A549 (cell line): ENCODE results near the gene AKAP14. TPM values are rescaled to one million over a fixed set of nuclear protein-coding genes. Genes with fewer than 3 reads are reported as not detected.

ENCODE experiments used
- ATAC-seq, 2 experiments: fragments of 200-7000 bp in 1 of 2; fragments of >200 bp in 1 of 2; cut with Nextera tagmentation in 1 of 2; cut with Tn5 transposase in 1 of 2; 3 replicates each; pipeline versions ENCODE4 v1.8.0 to v1.9.1; 2018 to 2020; ENCODE audit warnings: mild to moderate bottlenecking in 1 of 2, moderate library complexity in 1 of 2
- CTCF ChIA-PET: fragments of 300-600 bp; sonication (Branson Sonifier 250); formaldehyde crosslinking; extraction: SDS; loops from one replicate; lab custom pipeline; 2021; ENCODE audit warnings: antibody characterized with exemption, inconsistent platforms; lab: Yijun Ruan, JAX
- POLR2A ChIA-PET: fragments of 350-600 bp; formaldehyde crosslinking; extraction: SDS; loops from one replicate; lab custom pipeline; 2021; ENCODE audit warnings: antibody characterized with exemption, inconsistent platforms; lab: Yijun Ruan, JAX
- DNase-seq, 2 experiments: peaks; one replicate each; pipeline versions ENCODE4 v3.0.0 to v3.0.0-alpha.2; 2011 to 2016; ENCODE audit warnings: low read depth in 1 of 2, low spot score in 1 of 2
- FAIRE-seq: peaks from 2 replicates; lab custom pipeline; 2011; peaks lifted over from hg19 to GRCh38; lab: Jason Lieb, UNC
- H3K27ac ChIP-seq, 2 experiments: fragments of >200 bp; sonication (Bioruptor Twin); formaldehyde crosslinking; 3 replicates each; pipeline ENCODE4 v1.5.1; 2016 to 2017
- H3K4me1 ChIP-seq: fragments of >200 bp; sonication (Bioruptor Twin); formaldehyde crosslinking; 3 replicates; pipeline ENCODE4 v1.6.1; 2016
- H3K4me2 ChIP-seq: fragments of >200 bp; sonication (Bioruptor Twin); formaldehyde crosslinking; 3 replicates; pipeline ENCODE4 v1.6.1; 2016
- H3K4me3 ChIP-seq: fragments of >200 bp; sonication (Bioruptor Twin); formaldehyde crosslinking; 3 replicates; pipeline ENCODE4 v1.5.1; 2016
- H3K9me3 ChIP-seq: fragments of >200 bp; sonication (Bioruptor Twin); formaldehyde crosslinking; 3 replicates; pipeline ENCODE4 v1.6.1; 2016
- CBX2 ChIP-seq: fragments of 200-600 bp; sonication (generic); IDR thresholded peaks from 2 replicates; pipeline ENCODE4 v1.6.1; 2016; ENCODE audit warnings: low read depth, mild to moderate bottlenecking, borderline replicate concordance
- CEBPB ChIP-seq, 2 experiments: fragments of >200 bp in 1 of 2; sonication (Bioruptor Twin) in 1 of 2; formaldehyde crosslinking in 1 of 2; IDR thresholded peaks; 2 replicates each; pipeline ENCODE4 v1.6.1; 2012 to 2016
- CHD4 ChIP-seq: fragments of 200-600 bp; sonication (generic); IDR thresholded peaks from 2 replicates; pipeline ENCODE4 v1.6.1; 2016; ENCODE audit warnings: antibody characterized with exemption, mild to moderate bottlenecking, borderline replicate concordance
- EHF ChIP-seq: fragments of 250-450 bp; sonication (Bioruptor Pico); IDR thresholded peaks from 2 replicates; pipeline ENCODE4 v1.5.0; 2020; ENCODE audit warnings: mild to moderate bottlenecking
- ESRRA ChIP-seq: fragments of 150-350 bp; IDR thresholded peaks from 2 replicates; pipeline ENCODE4 v1.6.1; 2014; ENCODE audit warnings: mild to moderate bottlenecking, low read length, borderline replicate concordance
- FOSB ChIP-seq: fragments of 250-450 bp; sonication (Bioruptor Pico); IDR thresholded peaks from 2 replicates; pipeline ENCODE4 v1.5.0; 2020; ENCODE audit warnings: mild to moderate bottlenecking, moderate library complexity
- HOXB13 ChIP-seq: fragments of 250-450 bp; sonication (Bioruptor Pico); IDR thresholded peaks from 2 replicates; pipeline ENCODE4 v1.5.0; 2020; ENCODE audit warnings: low read depth, mild to moderate bottlenecking, moderate library complexity
- KDM5A ChIP-seq: fragments of 200-600 bp; sonication (generic); IDR thresholded peaks from 2 replicates; pipeline ENCODE4 v1.6.1; 2016; ENCODE audit warnings: antibody characterized with exemption, mild to moderate bottlenecking
- NPAS2 ChIP-seq: fragments of 250-450 bp; sonication (Bioruptor Pico); IDR thresholded peaks from 2 replicates; pipeline ENCODE4 v1.8.0; 2022; ENCODE audit warnings: mild to moderate bottlenecking, moderate library complexity, borderline replicate concordance
- RARB ChIP-seq: fragments of 250-450 bp; sonication (Bioruptor Pico); IDR thresholded peaks from 2 replicates; pipeline ENCODE4 v1.8.0; 2021; ENCODE audit warnings: mild to moderate bottlenecking, moderate library complexity
- RFX5 ChIP-seq: fragments of 450-650 bp; IDR thresholded peaks from 2 replicates; pipeline ENCODE4 v1.7.1; 2014; ENCODE audit warnings: antibody characterized with exemption, mild to moderate bottlenecking, moderate library complexity
- SMC3 ChIP-seq: fragments of >200 bp; sonication (Bioruptor Twin); formaldehyde crosslinking; IDR thresholded peaks from 3 replicates; pipeline ENCODE4 v1.6.1; 2018; ENCODE audit warnings: inconsistent platforms
- TFCP2L1 ChIP-seq: fragments of 250-450 bp; sonication (Bioruptor Pico); IDR thresholded peaks from 2 replicates; pipeline ENCODE4 v1.5.0; 2021; ENCODE audit warnings: mild to moderate bottlenecking
- TP53 ChIP-seq: fragments of 250-450 bp; sonication (Bioruptor Pico); IDR thresholded peaks from 2 replicates; pipeline ENCODE4 v1.5.0; 2021; ENCODE audit warnings: mild to moderate bottlenecking, moderate library complexity
- ZC3H11A ChIP-seq: fragments of 450-650 bp; IDR thresholded peaks from 2 replicates; pipeline ENCODE4 v1.6.1; 2014; ENCODE audit warnings: antibody characterized with exemption, mild to moderate bottlenecking
- ZSCAN20 ChIP-seq: fragments of 250-450 bp; sonication (Bioruptor Pico); IDR thresholded peaks from 2 replicates; pipeline ENCODE4 v1.8.0; 2022; ENCODE audit warnings: mild to moderate bottlenecking, moderate library complexity
- WGBS: methylation state at CpG from one replicate; pipeline ENCODE4 v1.1.6; 2017; ENCODE audit errors: missing lambda C conversion rate; 5-methylcytosine and 5-hydroxymethylcytosine counted together
- polyA plus RNA-seq, 4 experiments: library from polyadenylated mRNA; depleted of rRNA in 3 of 4; stranded (reverse); fragments of >200 nt; fragmentation: RNase III in 1 of 4; extraction: RNeasy Plus Mini Kit Qiagen cat#74134 plus additional on column Dnase treatment in 1 of 4; gene quantifications; 2 replicates in 3 of 4; 3 replicates in 1 of 4; pipeline ENCODE4 v1.2.3, GENCODE V29; 2011 to 2017
- TF ChIP-seq, protein P1 (sequence below): fragments of >200 bp; sonication (Bioruptor Twin); formaldehyde crosslinking; IDR thresholded peaks from 2 replicates; pipeline ENCODE4 v1.6.1; 2016
- TF ChIP-seq, protein P2 (sequence below): fragments of 200-600 bp; sonication (generic); IDR thresholded peaks from 2 replicates; pipeline ENCODE4 v1.6.1; 2016; ENCODE audit warnings: antibody characterized with exemption, mild to moderate bottlenecking, moderate library complexity
- TF ChIP-seq, protein P3 (sequence below): fragments of >200 bp; sonication (Bioruptor Twin); formaldehyde crosslinking; IDR thresholded peaks from 3 replicates; pipeline ENCODE4 v1.6.1; 2016

The AKAP14 gene
- polyA plus RNA-seq, 2 of the 4 experiments (the other 2 are of a cell fraction) = not detected

DNA sequence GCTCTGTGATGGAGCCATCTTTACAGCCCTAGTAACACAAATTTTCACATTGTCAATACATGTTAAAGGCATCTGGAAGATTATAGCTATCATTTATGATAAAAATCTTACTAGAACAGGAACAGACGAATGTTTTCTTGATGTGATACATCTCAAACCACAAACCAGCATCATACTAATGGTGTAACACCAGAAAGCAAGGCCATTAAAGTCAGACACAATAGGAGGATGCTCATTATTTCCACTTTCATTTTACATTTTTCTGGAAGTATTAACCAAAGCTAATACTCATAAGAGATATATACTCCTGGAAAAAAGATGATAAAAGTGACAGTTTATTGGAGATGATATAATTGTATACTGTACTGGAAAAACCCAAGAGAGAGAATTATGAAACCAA, 5.3 kb downstream of the AKAP14 start:
- POLR2A ChIA-PET = no interaction called here
- ATAC-seq = no peak
- no peak for FAIRE-seq
- WGBS = 78% methylated on average over 1 of the region's 1 CpG
- Histone ChIP-seq H3K4me2 (no peak overlapping the region), H3K9me3 (no peaks in the 10 kb centered on the region), H3K4me3 (no peak overlapping the region), H3K27ac (no peak overlapping the region), H3K4me1 (no peaks in the 10 kb centered on the region)
- CTCF ChIA-PET = interaction anchor here (1.2 to 3.4 kb wide), 2 partner anchors 11 to 13 kb away, joined by 6 to 8 read pairs; no protein-coding TSS in a partner anchor
- TF ChIP-seq HOXB13 (no peak), RARB (CRISPR knock-in tag) (no peak), CEBPB (IDR thresholded peaks at IDR 0.05) (no peak), ESRRA (no peak)
- TF ChIP-seq, protein P1, sequence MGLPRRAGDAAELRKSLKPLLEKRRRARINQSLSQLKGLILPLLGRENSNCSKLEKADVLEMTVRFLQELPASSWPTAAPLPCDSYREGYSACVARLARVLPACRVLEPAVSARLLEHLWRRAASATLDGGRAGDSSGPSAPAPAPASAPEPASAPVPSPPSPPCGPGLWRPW = no peak
- DNase-seq = no peak

DNA sequence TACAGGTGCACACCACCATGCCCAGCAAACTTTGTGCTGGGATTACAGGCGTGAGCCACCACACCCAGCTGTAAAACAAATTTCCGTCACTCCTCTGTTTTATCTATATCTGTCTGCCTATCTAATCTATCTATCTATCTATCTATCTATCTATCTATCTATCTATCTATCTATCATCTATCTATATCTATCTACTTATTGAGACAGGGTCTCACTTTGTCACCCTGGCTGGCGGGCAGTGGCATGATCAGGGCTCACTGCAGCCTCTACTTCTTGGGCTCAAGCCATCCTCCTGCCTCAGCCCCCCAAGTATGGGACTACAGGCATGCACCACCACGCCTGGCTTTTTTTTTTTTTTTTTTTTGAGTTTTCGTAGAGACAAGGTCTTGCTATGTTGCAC, 20.6 kb downstream of the AKAP14 start:
- ChIA-PET CTCF (no interaction called here), POLR2A (no interaction called here)
- Histone ChIP-seq H3K4me2 (no peak overlapping the region), H3K4me3 (no peak overlapping the region), H3K27ac (no peak overlapping the region), H3K9me3 (no peaks in the 10 kb centered on the region), H3K4me1 (no peaks in the 10 kb centered on the region)
- no peak for FAIRE-seq
- TF ChIP-seq TP53 (no peak), ZSCAN20 (CRISPR knock-in tag) (no peak)
- no peak for DNase-seq
- 75% methylated on average over 5 of the region's 5 CpGs for WGBS
- ATAC-seq = no peak

DNA sequence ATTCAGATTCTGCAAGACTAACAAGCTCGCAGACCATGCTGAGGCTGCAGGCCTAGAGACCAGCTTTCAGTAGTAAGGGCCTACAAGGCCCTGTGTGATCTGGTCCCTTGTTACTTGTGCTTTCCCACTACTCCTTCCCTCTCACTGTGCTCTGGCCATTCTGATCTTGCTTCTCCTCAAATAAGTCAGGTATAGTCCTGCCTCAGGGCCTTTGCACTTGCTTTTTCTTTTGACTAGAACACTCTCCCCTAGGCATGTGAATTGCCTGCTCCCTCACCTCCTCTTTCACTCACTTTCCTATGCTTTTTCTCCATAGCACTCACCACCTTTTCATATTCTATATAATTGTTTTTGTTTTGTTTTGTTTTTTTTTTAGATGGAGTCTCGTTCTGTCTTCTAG, 22.2 kb downstream of the AKAP14 start:
- ChIA-PET POLR2A (no interaction called here), CTCF (interaction anchor here (1.6 kb wide), 1 partner anchor 30 kb away, joined by 4 read pairs; no protein-coding TSS in a partner anchor)
- Histone ChIP-seq H3K9me3 (no peaks in the 10 kb centered on the region), H3K4me3 (no peak overlapping the region), H3K27ac (no peak overlapping the region), H3K4me1 (no peaks in the 10 kb centered on the region), H3K4me2 (no peak overlapping the region)
- FAIRE-seq (no peak), DNase-seq (no peak), ATAC-seq (no peak)
- WGBS = 82% methylated on average over 2 of the region's 2 CpGs
- TF ChIP-seq, protein P2, sequence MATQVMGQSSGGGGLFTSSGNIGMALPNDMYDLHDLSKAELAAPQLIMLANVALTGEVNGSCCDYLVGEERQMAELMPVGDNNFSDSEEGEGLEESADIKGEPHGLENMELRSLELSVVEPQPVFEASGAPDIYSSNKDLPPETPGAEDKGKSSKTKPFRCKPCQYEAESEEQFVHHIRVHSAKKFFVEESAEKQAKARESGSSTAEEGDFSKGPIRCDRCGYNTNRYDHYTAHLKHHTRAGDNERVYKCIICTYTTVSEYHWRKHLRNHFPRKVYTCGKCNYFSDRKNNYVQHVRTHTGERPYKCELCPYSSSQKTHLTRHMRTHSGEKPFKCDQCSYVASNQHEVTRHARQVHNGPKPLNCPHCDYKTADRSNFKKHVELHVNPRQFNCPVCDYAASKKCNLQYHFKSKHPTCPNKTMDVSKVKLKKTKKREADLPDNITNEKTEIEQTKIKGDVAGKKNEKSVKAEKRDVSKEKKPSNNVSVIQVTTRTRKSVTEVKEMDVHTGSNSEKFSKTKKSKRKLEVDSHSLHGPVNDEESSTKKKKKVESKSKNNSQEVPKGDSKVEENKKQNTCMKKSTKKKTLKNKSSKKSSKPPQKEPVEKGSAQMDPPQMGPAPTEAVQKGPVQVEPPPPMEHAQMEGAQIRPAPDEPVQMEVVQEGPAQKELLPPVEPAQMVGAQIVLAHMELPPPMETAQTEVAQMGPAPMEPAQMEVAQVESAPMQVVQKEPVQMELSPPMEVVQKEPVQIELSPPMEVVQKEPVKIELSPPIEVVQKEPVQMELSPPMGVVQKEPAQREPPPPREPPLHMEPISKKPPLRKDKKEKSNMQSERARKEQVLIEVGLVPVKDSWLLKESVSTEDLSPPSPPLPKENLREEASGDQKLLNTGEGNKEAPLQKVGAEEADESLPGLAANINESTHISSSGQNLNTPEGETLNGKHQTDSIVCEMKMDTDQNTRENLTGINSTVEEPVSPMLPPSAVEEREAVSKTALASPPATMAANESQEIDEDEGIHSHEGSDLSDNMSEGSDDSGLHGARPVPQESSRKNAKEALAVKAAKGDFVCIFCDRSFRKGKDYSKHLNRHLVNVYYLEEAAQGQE = no peak
- TF ChIP-seq TFCP2L1 = no peak
- no peak for TF ChIP-seq SMC3
- TF ChIP-seq CBX2 = no peak
- no peak for TF ChIP-seq CHD4
- TF ChIP-seq TP53 = no peak
- TF ChIP-seq NPAS2 (CRISPR knock-in tag) = no peak
- no peak for TF ChIP-seq HOXB13
- TF ChIP-seq EHF (CRISPR knock-in tag) = no peak
- TF ChIP-seq KDM5A = no peak
- TF ChIP-seq RARB (CRISPR knock-in tag) = no peak
- no peak for TF ChIP-seq ZC3H11A
- no peak for TF ChIP-seq RFX5
- TF ChIP-seq, protein P3, sequence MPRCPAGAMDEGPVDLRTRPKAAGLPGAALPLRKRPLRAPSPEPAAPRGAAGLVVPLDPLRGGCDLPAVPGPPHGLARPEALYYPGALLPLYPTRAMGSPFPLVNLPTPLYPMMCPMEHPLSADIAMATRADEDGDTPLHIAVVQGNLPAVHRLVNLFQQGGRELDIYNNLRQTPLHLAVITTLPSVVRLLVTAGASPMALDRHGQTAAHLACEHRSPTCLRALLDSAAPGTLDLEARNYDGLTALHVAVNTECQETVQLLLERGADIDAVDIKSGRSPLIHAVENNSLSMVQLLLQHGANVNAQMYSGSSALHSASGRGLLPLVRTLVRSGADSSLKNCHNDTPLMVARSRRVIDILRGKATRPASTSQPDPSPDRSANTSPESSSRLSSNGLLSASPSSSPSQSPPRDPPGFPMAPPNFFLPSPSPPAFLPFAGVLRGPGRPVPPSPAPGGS = no peak
- TF ChIP-seq FOSB (CRISPR knock-in tag) = no peak
- TF ChIP-seq, all 56 proteins: peak for 0
